Thyroid gland (tissue), 4 donors: ENCODE measurements around the gene TGFBRAP1.

Source experiments
- POLR2A ChIP-seq, 2 donors: fragments of 450-650 bp; IDR thresholded peaks; one replicate each; pipeline ENCODE4 v1.6.1; 2017; ENCODE audit warnings: antibody characterized with exemption in 2 of 2, mild to moderate bottlenecking in 2 of 2, moderate library complexity in 1 of 2
- TF ChIP-seq, protein P1 (sequence below), 6 experiments: fragments of 200-600 bp in 3 of 6; fragments of 450-650 bp in 3 of 6; sonication (generic) in 3 of 6; IDR thresholded peaks; one replicate each; pipeline ENCODE4 v1.5.1; 2016 to 2019; ENCODE audit warnings: antibody characterized with exemption in 6 of 6, mild to moderate bottlenecking in 2 of 6, inconsistent platforms in 1 of 6, moderate library complexity in 1 of 6

DNA sequence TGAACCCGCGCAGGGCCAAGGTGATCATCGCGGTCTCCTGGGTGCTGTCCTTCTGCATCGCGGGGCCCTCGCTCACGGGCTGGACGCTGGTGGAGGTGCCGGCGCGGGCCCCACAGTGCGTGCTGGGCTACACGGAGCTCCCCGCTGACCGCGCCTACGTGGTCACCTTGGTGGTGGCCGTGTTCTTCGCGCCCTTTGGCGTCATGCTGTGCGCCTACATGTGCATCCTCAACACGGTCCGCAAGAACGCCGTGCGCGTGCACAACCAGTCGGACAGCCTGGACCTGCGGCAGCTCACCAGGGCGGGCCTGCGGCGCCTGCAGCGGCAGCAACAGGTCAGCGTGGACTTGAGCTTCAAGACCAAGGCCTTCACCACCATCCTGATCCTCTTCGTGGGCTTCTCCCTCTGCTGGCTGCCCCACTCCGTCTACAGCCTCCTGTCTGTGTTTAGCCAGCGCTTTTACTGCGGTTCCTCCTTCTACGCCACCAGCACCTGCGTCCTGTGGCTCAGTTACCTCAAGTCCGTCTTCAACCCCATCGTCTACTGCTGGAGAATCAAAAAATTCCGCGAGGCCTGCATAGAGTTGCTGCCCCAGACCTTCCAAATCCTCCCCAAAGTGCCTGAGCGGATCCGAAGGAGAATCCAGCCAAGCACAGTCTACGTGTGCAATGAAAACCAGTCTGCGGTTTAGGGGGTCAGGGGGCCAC, 87.1 kb downstream of the TGFBRAP1 start:
- TF ChIP-seq, protein P1, sequence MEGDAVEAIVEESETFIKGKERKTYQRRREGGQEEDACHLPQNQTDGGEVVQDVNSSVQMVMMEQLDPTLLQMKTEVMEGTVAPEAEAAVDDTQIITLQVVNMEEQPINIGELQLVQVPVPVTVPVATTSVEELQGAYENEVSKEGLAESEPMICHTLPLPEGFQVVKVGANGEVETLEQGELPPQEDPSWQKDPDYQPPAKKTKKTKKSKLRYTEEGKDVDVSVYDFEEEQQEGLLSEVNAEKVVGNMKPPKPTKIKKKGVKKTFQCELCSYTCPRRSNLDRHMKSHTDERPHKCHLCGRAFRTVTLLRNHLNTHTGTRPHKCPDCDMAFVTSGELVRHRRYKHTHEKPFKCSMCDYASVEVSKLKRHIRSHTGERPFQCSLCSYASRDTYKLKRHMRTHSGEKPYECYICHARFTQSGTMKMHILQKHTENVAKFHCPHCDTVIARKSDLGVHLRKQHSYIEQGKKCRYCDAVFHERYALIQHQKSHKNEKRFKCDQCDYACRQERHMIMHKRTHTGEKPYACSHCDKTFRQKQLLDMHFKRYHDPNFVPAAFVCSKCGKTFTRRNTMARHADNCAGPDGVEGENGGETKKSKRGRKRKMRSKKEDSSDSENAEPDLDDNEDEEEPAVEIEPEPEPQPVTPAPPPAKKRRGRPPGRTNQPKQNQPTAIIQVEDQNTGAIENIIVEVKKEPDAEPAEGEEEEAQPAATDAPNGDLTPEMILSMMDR (IDR thresholded peaks at IDR 0.05): no peak
- TF ChIP-seq POLR2A (IDR thresholded peaks at IDR 0.05): no peak
